Endodermal cell (in vitro differentiated cells): ENCODE results near the gene EPHA4. TPM values are rescaled to one million over a fixed set of nuclear protein-coding genes. Genes with fewer than 3 reads are reported as not detected.
A peak's percentile ranks its signal among the peaks of the same experiment; 100 is the strongest.

Experiments
- DNase-seq: peaks from one replicate; pipeline ENCODE4 v3.0.0-alpha.2; 2017
- H3K27ac ChIP-seq: 2 replicates; pipeline ENCODE4 v1.5.1; 2013; ENCODE audit warnings: mild to moderate bottlenecking, low read depth, low read length, moderate library complexity
- H3K27me3 ChIP-seq: 2 replicates; pipeline ENCODE4 v1.6.1; 2013; ENCODE audit warnings: mild to moderate bottlenecking, low read length, moderate library complexity; ENCODE audit not compliant: insufficient read depth, control insufficient read depth, poor library complexity, severe bottlenecking
- H3K36me3 ChIP-seq: 2 replicates; pipeline ENCODE4 v1.7.0; 2013; ENCODE audit warnings: mild to moderate bottlenecking, low read length, moderate library complexity; ENCODE audit not compliant: control insufficient read depth, insufficient read depth
- H3K4me1 ChIP-seq: one replicate; pipeline ENCODE4 v1.7.0; 2013; ENCODE audit warnings: low read length; ENCODE audit not compliant: control insufficient read depth, insufficient read depth
- H3K4me3 ChIP-seq: 2 replicates; pipeline ENCODE4 v1.5.1; 2013; ENCODE audit warnings: mild to moderate bottlenecking, low read length, moderate library complexity
- H3K9ac ChIP-seq: 2 replicates; pipeline ENCODE4 v1.6.1; 2013; ENCODE audit warnings: mild to moderate bottlenecking, low read length, moderate library complexity; ENCODE audit not compliant: poor library complexity, severe bottlenecking; ENCODE audit errors: extremely low read depth
- H3K9me3 ChIP-seq: 2 replicates; pipeline ENCODE4 v1.6.1; 2013; ENCODE audit warnings: mild to moderate bottlenecking, low read length, moderate library complexity; ENCODE audit not compliant: control insufficient read depth
- H3K27ac Mint-ChIP-seq: 2 replicates; pipeline ENCODE4 v1.8.0; 2020; ENCODE audit warnings: mixed read lengths
- H3K27me3 Mint-ChIP-seq: 2 replicates; pipeline ENCODE4 v1.8.0; 2021; ENCODE audit warnings: mild to moderate bottlenecking, mixed read lengths; ENCODE audit not compliant: insufficient read depth
- H3K36me3 Mint-ChIP-seq: 2 replicates; pipeline ENCODE4 v1.8.0; 2020; ENCODE audit warnings: low read depth, mixed read lengths
- H3K4me1 Mint-ChIP-seq: 2 replicates; pipeline ENCODE4 v1.8.0; 2020; ENCODE audit warnings: mixed read lengths
- H3K4me3 Mint-ChIP-seq: 2 replicates; pipeline ENCODE4 v1.8.0; 2020; ENCODE audit warnings: mild to moderate bottlenecking, moderate library complexity, mixed read lengths
- H3K9me3 Mint-ChIP-seq: 2 replicates; pipeline ENCODE4 v1.8.0; 2020; ENCODE audit warnings: mild to moderate bottlenecking, mixed read lengths
- CTCF ChIP-seq: fragments of 200-600 bp; sonication (generic); conservative IDR thresholded peaks from 2 replicates; pipeline ENCODE4 v1.5.0; 2021; ENCODE audit warnings: antibody characterized with exemption, mild to moderate bottlenecking
- WGBS, 2 experiments: methylation state at CpG; one replicate each; pipeline versions ENCODE4 v1.1.5 to v1.1.7; 2013; ENCODE audit warnings: missing lambda C conversion rate in 2 of 2, mixed read lengths in 1 of 2; ENCODE audit not compliant: insufficient coverage in 1 of 2, insufficient read length in 1 of 2; 5-methylcytosine and 5-hydroxymethylcytosine counted together
- total RNA-seq, 2 donors: library from RNA; stranded (reverse); fragmentation: NEBNext Ultra II Directional in 1 of 2; extraction: Animal tissue kit (Norgen Biotek cat#: 25700) in 1 of 2; gene quantifications; 2 replicates in 1 of 2; 3 replicates in 1 of 2; pipeline ENCODE4 v1.2.1, GENCODE V29; 2021

Gene EPHA4
- total RNA-seq, 2 donors from 2014 or later = 74.1 to 87.3 TPM

- no peaks in the 10 kb centered on the region for H3K27me3 ChIP-seq
- no peaks in the 10 kb centered on the region for H3K9me3 Mint-ChIP-seq
- 77 to 80% methylated on average over 6 to 7 of the region's 7 CpGs for WGBS, 2 experiments
- no peak for DNase-seq
- no peak overlapping the region for H3K9ac ChIP-seq
- H3K27ac Mint-ChIP-seq = no peak overlapping the region
- no peak overlapping the region for H3K27ac ChIP-seq
- no peaks in the 10 kb centered on the region for H3K27me3 Mint-ChIP-seq
- H3K4me1 Mint-ChIP-seq = peaks cover 46% of the 10 kb centered on the region
- peak; percentile 11 for TF ChIP-seq CTCF
- H3K9me3 ChIP-seq = no peaks in the 10 kb centered on the region
- H3K4me3 ChIP-seq = peak overlapping the region; percentile 16
- no peak overlapping the region for H3K4me3 Mint-ChIP-seq
- peaks cover 16% of the 10 kb centered on the region for H3K4me1 ChIP-seq
- H3K36me3 ChIP-seq = no peaks in the 10 kb centered on the region
- H3K36me3 Mint-ChIP-seq = no peaks in the 10 kb centered on the region
Measured at GRCh38 chr2:221388891-221389290, 183.2 kb downstream of the EPHA4 start.

- H3K27ac ChIP-seq = no peak overlapping the region
- peak; percentile 34 for DNase-seq
- Mint-ChIP-seq H3K9me3 (no peaks in the 10 kb centered on the region), H3K36me3 (no peaks in the 10 kb centered on the region), H3K27me3 (no peaks in the 10 kb centered on the region), H3K27ac (no peak overlapping the region), H3K4me1 (peaks cover 40% of the 10 kb centered on the region), H3K4me3 (no peak overlapping the region)
- 89% methylated on average over 1 of the region's 1 CpG; no CpG with 5 or more reads in 1 of the 2 experiments for WGBS, 2 experiments
- no peak overlapping the region for H3K4me3 ChIP-seq
- no peaks in the 10 kb centered on the region for H3K27me3 ChIP-seq
- H3K9me3 ChIP-seq = no peaks in the 10 kb centered on the region
- no peaks in the 10 kb centered on the region for H3K36me3 ChIP-seq
- TF ChIP-seq CTCF = no peak
- H3K9ac ChIP-seq = no peak overlapping the region
- peaks cover 12% of the 10 kb centered on the region for H3K4me1 ChIP-seq
Measured at GRCh38 chr2:221385716-221386115, 186.4 kb downstream of the EPHA4 start.

DNA sequence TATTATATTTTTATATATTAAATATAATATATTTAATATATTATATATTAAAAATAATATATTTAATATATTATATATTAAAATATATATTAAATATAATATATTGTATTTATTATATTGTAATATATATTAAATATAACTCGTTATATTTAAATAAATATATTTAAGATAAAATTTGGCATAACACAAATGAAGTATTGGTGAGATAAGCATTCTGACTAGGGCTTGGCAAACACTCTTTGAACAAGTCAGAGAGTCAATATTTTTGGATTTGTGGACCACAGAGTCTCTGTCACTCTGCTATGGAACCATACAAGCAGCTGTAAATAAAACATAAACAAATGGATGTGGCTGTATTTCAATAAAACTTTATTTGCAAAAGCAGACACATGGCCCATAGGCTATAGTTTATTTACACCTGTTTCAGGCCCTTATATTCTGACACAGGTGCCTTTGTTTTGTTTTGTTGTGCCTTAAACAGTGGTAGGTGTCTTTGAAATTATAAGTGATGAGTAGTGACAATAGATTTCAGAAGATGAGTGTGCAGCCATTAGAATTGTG, 190.1 kb downstream of the EPHA4 start:
- Mint-ChIP-seq H3K9me3 (no peaks in the 10 kb centered on the region), H3K4me3 (no peak overlapping the region), H3K27ac (no peak overlapping the region), H3K4me1 (peaks cover 19% of the 10 kb centered on the region), H3K36me3 (no peaks in the 10 kb centered on the region), H3K27me3 (no peaks in the 10 kb centered on the region)
- no peaks in the 10 kb centered on the region for H3K27me3 ChIP-seq
- peaks cover 4% of the 10 kb centered on the region for H3K4me1 ChIP-seq
- no peaks in the 10 kb centered on the region for H3K36me3 ChIP-seq
- no peak for DNase-seq
- no peak for TF ChIP-seq CTCF
- no CpG with 5 or more reads among the region's 1 CpG for WGBS, 2 experiments
- no peak overlapping the region for H3K27ac ChIP-seq
- H3K9me3 ChIP-seq = no peaks in the 10 kb centered on the region
- H3K4me3 ChIP-seq = no peak overlapping the region
- no peak overlapping the region for H3K9ac ChIP-seq
